ENCODE measurements around the gene ZNF444.

- no peak for TF ChIP-seq CTCF (IDR thresholded peaks at IDR 0.05)
- TF ChIP-seq EZH2 (IDR thresholded peaks at IDR 0.05; ENCODE audit: borderline replicate concordance, insufficient read depth, low read depth, low read length, poor library complexity, severe bottlenecking) = no peak
Observed at GRCh38 chr19:56101746-56102535, 39.1 kb upstream of the ZNF444 start.
